ENCODE data around the gene ATXN7L1. TPM values are rescaled to one million over a fixed set of nuclear protein-coding genes. Genes with fewer than 3 reads are reported as not detected.

Gene ATXN7L1
- total RNA-seq, 2 donors from 2014 or later, result 3.6 to 5.4 TPM

DNA sequence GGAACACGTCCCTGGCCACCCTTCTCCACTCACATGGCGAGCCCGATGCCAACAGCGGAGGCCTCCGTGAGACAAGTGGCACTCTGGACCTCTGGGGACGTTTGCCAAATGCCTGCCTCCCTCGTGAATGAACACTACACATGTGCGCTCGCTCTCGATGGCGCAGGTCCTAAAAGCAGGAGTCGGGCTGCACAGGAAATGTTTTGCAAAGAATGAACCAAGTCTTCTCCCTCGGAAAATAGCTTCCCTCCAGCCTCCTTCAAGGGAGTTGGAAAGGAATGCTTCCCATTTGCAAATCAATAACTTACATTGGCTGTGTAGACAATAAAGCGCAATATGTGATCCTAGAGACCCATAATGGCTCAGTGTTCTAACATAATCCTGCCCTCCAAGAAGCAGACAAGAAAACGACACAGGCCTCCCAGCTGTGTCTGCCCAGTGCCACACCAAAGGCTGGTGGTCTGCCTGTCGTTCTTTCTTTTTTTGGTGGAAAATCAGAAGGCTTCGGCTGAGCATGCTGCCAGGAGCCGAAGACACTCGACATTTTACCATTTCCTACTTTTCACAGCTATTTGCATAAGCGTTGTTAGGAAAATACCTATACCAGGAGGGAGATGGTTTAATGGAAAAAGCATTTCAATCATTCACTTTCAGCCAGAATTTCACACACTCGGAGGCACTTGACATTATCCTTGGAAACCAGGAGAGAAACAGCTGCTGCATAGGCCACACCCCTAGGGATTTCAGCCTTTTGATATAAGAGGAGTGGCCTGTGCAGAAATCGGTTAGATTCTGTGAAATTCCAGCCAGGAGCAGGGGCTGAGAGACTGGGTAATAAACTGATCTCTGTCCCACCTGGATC is 38.4 kb downstream of the ATXN7L1 start:
- ATAC-seq, result no peak
- Mint-ChIP-seq H3K4me1 (ENCODE audit: low read depth in 2 of 2) (peaks cover 5 to 33% of the 10 kb centered on the region in 2 donors), H3K36me3 (no peaks in the 10 kb centered on the region), H3K9me3 (no peaks in the 10 kb centered on the region), H3K27me3 (no peaks in the 10 kb centered on the region), H3K27ac (no peak overlapping the region), H3K4me3 (no peak overlapping the region)
- no peak for DNase-seq (ENCODE audit: low spot score)

DNA sequence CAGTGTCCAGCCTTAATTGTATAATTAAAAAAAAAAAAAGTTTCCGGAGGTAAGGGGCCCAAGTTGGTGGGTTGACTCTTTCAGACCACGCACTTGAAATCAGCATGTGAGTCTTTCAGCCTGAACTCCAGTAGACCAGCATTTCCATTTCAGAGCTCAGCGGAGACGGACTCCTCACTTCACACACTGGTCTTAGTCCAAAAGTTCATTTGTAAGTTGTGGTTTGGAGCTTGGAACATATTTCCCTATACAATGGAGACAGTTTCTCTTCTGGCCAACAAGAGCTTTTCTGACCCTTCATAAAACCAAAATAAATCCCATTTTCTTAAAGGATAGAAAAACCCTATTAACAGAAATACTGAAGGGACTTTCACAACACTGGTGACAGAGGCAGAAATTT is 41.0 kb downstream of the ATXN7L1 start:
- Mint-ChIP-seq H3K4me3 (no peak overlapping the region), H3K27ac (no peak overlapping the region), H3K4me1 (ENCODE audit: low read depth in 2 of 2) (peaks cover 12 to 33% of the 10 kb centered on the region in 2 donors), H3K27me3 (no peaks in the 10 kb centered on the region), H3K9me3 (no peaks in the 10 kb centered on the region), H3K36me3 (no peaks in the 10 kb centered on the region)
- DNase-seq (ENCODE audit: low spot score) (no peak), ATAC-seq (no peak)

DNA sequence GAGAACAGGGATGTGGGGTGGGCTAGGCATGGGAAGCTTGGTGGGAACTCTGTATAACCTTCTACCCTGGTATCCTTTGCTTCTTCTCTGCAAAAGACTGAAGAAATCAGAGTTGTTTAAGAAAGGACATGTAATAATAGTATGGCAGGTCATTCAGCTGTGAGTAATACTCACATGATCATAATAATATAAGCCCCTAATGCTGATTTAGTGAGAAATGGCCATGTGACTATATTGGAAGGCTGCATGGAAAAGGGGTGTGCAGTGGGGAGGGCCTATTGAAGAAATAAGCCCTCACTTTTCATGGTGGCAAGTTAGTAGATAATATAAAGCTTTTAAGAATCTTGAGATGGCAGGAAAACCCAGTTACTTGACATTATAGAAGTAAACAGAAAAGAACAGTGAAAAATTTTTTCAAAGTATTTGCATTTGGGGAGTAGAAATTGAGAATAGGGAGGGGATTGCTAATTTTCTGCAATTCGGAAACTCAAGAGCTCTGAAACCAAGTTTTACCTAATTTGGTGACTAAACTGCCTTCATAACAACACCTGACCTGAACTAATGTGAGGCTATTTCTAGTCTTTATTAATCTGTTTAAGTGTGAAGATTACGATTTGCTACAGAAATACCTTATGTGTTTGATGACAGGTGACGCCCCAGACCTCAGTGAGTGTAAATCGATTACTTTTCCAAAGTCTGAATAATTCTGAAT is 44.4 kb downstream of the ATXN7L1 start:
- Mint-ChIP-seq H3K9me3 (no peaks in the 10 kb centered on the region), H3K27me3 (no peaks in the 10 kb centered on the region), H3K27ac (no peak overlapping the region), H3K4me3 (no peak overlapping the region), H3K4me1 (ENCODE audit: low read depth in 2 of 2) (peaks cover 12 to 16% of the 10 kb centered on the region in 2 donors), H3K36me3 (no peaks in the 10 kb centered on the region)
- no peak for DNase-seq (ENCODE audit: low spot score)
- no peak for ATAC-seq

DNA sequence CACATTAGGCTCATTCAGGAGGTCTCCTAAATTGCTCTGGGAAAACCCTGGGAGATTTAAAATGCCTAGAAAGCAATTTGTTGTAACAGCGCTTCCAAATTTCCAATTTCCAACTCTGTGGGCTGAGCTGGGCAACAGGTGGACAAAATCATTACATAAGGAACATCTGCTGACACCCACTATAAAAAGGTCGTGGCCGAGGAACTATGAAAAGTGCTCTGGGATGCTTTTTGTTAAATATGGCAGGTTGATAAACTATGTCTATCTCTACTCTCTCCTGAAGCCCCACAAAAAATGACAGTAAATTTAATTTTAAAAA is 45.1 kb downstream of the ATXN7L1 start:
- Mint-ChIP-seq H3K4me1 (ENCODE audit: low read depth in 2 of 2) (peaks cover 12 to 15% of the 10 kb centered on the region in 2 donors), H3K36me3 (no peaks in the 10 kb centered on the region), H3K4me3 (no peak overlapping the region), H3K9me3 (no peaks in the 10 kb centered on the region), H3K27ac (no peak overlapping the region), H3K27me3 (no peaks in the 10 kb centered on the region)
- no peak for ATAC-seq
- no peak for DNase-seq (ENCODE audit: low spot score)

DNA sequence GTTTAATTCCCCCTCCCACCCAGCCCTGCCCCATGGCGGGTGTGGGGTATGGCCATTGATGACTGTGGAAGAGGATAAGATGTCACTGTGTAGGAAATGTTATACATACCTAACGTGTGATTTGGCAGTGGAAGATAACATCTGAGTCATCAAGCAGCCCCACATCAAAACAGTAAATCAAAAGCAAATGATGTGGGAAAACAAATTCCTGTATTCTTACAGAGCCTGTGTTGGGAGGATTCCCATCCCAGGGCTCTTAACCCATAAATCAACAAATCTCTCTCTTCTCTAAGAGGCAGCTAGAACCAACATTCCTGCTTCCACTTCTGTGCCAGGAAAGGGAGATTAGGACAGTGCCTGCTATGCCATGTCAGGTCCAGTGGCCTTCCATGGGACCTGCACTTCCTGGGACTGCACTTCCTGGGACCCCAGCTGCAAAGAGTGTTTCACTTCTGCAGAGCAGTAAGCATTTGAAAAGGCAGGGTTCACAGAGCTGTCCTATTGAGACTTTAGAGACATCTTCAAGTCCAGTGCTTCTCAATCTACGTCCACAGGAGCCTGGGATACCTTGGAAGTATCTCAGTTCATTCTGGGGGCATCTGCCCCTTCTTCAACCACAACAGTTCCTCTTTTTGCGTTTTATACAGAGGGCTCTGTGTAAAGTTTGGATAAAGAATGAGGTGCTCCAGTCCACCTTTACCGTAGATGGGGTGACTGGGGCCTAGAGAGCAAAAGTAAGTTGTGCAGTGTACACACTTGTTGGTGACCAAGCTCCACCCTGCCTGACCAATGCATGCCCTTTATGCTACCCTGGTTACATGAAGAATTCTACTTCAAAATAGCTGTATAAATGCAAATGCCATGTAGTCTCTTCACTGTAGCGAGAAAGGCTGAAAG is 45.7 kb downstream of the ATXN7L1 start:
- Mint-ChIP-seq H3K27me3 (no peaks in the 10 kb centered on the region), H3K36me3 (no peaks in the 10 kb centered on the region), H3K4me3 (no peak overlapping the region), H3K4me1 (ENCODE audit: low read depth in 2 of 2) (peaks cover 12% of the 10 kb centered on the region in 2 donors), H3K27ac (no peak overlapping the region), H3K9me3 (no peaks in the 10 kb centered on the region)
- DNase-seq (ENCODE audit: low spot score) (no peak), ATAC-seq (no peak)

DNA sequence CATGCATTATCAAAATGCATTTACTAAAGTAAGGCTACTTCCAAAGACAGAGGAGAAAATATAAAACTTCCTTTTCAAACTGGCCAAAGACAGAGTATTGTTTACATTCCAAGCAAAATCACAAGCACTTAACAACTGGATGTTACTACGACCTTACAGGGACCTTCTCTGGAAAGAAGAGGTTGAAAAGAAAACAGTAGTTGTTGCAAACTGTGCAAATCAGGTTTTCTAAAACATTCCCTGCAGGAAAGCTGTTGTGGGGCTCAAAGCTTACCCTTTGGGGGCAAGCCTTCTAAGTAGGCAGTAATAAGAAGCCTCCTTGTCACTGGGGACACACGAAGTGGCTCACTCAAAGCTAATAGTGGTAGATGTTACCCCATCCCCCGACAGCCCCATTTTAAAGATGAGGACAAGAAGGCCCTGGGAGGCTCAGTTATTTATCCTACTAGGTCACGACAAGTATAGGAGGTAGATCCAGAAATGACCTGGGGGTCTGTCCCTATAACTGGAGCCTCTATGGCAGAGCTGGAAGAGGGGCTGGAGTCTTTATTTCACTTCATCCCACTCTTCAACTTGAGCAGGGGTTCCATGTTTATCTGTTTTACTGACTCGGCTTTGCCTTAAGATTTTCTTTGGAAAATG is 46.6 kb downstream of the ATXN7L1 start:
- ATAC-seq, result no peak
- H3K9me3 Mint-ChIP-seq, result no peaks in the 10 kb centered on the region

DNA sequence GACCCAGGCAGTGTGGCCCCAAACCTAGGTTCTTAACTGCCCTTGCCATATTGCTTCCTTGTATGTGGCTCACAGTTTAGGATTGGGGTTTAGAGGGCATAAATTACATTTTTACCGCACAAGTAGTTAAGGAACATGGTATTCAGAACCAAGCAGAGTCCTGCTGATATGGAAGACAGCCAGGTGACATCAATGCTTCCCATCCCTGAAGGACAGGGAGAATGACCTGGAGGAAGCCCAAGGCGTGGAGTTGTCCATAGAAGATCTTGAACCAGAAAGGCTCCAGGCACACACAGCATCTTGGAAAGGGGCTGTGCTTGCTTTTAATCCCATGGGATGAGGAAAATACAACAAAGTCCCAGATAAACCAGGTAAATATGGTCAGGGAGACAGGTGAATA is 48.3 kb downstream of the ATXN7L1 start:
- ATAC-seq (no peak), DNase-seq (ENCODE audit: low spot score) (no peak)
- peaks cover 7% of the 10 kb centered on the region for H3K36me3 Mint-ChIP-seq
- H3K27ac Mint-ChIP-seq, result no peak overlapping the region
- H3K4me3 Mint-ChIP-seq, result no peak overlapping the region
- peaks cover 4% of the 10 kb centered on the region for H3K9me3 Mint-ChIP-seq
- H3K27me3 Mint-ChIP-seq, result no peaks in the 10 kb centered on the region
- H3K4me1 Mint-ChIP-seq (ENCODE audit: low read depth in 2 of 2), result peaks cover 13 to 15% of the 10 kb centered on the region in 2 donors

More for the DNA sequence above, 46.6 kb downstream of the ATXN7L1 start:
- H3K27me3 Mint-ChIP-seq, result no peaks in the 10 kb centered on the region
- H3K36me3 Mint-ChIP-seq, result no peaks in the 10 kb centered on the region
- DNase-seq (ENCODE audit: low spot score), result no peak
- no peak overlapping the region for H3K27ac Mint-ChIP-seq
- H3K4me3 Mint-ChIP-seq, result no peak overlapping the region
- H3K4me1 Mint-ChIP-seq (ENCODE audit: low read depth in 2 of 2), result peaks cover 12% of the 10 kb centered on the region in 2 donors

DNA sequence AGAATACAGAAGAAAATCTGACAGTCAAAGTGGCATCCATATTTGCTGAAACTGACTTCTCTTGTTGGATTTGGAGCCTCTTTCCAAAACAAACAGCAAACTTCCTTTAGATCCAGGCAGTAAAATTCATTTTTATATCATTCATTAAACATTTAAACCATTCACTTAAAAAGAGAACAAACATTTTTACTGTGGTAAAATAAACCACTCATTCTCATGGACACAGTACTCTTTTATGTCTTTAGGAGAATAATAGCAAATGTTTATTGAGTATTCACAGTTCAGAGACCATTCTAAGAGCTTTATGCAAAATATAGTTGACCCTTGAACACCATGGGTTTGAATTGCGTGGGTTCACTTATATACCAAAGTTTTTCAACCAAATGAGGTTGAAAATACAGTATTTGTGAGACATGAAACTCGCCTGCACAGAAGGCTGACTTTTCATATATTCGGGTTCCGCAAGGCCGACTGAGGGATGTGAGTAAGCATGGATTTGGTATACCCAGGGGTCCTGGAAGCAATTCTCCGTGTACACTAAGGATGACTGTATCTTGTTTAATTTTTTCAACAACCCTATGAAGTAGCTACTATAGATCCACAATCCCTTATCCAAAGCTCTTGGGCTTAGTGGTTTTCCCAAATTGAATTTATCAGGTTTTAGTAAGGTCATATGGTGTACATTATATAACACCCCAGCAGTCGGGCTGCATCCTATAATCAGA is 49.1 kb downstream of the ATXN7L1 start:
- H3K27ac Mint-ChIP-seq, result no peak overlapping the region
- DNase-seq (ENCODE audit: low spot score), result no peak
- ATAC-seq, result no peak
- peaks cover 7% of the 10 kb centered on the region for H3K36me3 Mint-ChIP-seq
- H3K27me3 Mint-ChIP-seq, result no peaks in the 10 kb centered on the region
- peaks cover 4% of the 10 kb centered on the region for H3K9me3 Mint-ChIP-seq
- H3K4me3 Mint-ChIP-seq, result no peak overlapping the region
- peaks cover 5 to 8% of the 10 kb centered on the region in 2 donors for H3K4me1 Mint-ChIP-seq (ENCODE audit: low read depth in 2 of 2)

DNA sequence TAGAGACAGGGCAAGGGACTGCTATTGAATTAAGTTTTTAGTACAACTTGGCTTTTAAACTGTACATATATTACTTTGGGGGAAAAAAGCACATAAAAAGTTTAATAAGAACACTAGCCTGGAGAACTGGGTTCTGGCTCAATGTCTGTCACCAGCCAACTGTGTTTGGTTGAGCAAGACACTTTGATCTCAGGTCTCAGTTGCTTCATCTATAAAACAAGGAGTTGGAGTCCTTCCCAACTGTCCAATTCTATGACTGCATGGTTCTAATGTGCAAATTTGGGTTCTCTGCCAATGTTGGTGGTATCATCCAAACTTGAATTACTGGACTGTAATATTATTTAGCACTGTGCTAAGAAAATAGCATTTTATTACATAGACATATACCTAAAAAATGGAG is 50.3 kb downstream of the ATXN7L1 start:
- peaks cover 5 to 15% of the 10 kb centered on the region in 2 donors for H3K4me1 Mint-ChIP-seq (ENCODE audit: low read depth in 2 of 2)
- H3K27me3 Mint-ChIP-seq, result no peaks in the 10 kb centered on the region
- peaks cover 4% of the 10 kb centered on the region for H3K9me3 Mint-ChIP-seq
- no peak overlapping the region for H3K27ac Mint-ChIP-seq
- ATAC-seq (no peak), DNase-seq (ENCODE audit: low spot score) (no peak)
- peaks cover 7% of the 10 kb centered on the region for H3K36me3 Mint-ChIP-seq
- no peak overlapping the region for H3K4me3 Mint-ChIP-seq

DNA sequence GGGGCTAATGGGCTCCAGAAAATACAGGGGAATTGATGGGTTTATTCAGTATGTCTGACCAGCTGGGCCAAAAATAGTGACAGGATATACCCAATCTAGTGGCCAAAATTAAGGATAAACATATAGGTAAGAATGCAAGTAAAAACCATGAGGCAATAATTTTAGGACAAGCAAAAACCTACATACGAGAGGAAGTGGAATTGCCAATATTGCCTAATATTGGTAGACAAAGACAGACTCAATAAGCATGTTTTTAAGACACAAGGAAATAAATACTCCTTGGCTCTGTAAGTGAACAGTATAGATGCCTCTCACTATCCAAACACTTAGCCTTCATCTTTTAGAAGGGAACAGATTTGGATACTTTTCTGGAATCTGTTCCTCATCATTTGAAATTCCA is 51.0 kb downstream of the ATXN7L1 start:
- Mint-ChIP-seq H3K27me3 (no peaks in the 10 kb centered on the region), H3K4me3 (no peak overlapping the region), H3K9me3 (peaks cover 4% of the 10 kb centered on the region), H3K36me3 (peaks cover 7% of the 10 kb centered on the region), H3K27ac (no peak overlapping the region), H3K4me1 (ENCODE audit: low read depth in 2 of 2) (peaks cover 8 to 22% of the 10 kb centered on the region in 2 donors)
- no peak for ATAC-seq
- no peak for DNase-seq (ENCODE audit: low spot score)

DNA sequence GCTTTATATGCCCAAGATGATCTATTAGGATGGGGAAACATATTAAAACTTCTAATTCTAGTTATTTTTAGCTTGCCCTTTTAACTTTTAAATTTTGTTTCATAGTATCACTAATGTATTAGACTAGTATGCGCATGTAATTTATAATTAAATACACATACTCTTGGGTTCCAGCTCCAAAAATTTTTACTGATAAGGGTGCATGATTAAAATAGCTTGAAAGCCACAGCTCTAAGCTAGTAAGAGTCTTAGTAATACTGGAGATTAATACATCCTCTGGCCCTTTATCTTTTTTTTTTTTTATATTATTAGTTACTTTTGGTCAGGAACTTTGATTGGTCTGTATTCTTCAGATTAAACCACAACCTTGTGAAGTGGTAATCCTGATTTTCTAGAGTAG is 53.6 kb downstream of the ATXN7L1 start:
- peaks cover 13 to 29% of the 10 kb centered on the region in 2 donors for H3K4me1 Mint-ChIP-seq (ENCODE audit: low read depth in 2 of 2)
- H3K9me3 Mint-ChIP-seq, result peaks cover 4% of the 10 kb centered on the region
- ATAC-seq (no peak), DNase-seq (ENCODE audit: low spot score) (no peak)
- peaks cover 7% of the 10 kb centered on the region for H3K36me3 Mint-ChIP-seq
- H3K27ac Mint-ChIP-seq, result no peak overlapping the region
- no peaks in the 10 kb centered on the region for H3K27me3 Mint-ChIP-seq
- no peak overlapping the region for H3K4me3 Mint-ChIP-seq

DNA sequence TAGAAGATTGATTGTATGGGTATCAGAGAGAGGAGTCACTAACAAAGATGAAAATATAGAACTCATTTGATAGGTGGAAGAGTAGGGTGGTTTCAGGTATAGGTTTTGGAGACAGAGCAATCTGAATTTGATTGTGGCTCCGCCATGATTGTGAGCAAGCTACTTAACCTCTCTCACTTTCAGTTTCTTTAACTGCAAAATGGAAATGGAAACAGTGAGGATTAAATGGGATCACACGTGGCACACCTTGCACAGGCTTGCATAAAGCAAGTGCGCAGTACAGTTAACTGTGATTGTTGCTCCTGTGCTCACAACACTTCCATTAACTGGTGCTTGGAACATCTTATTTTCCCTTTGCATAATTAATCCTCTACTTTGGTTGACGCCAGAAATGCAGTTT is 54.9 kb downstream of the ATXN7L1 start:
- H3K27me3 Mint-ChIP-seq, result no peaks in the 10 kb centered on the region
- peaks cover 13 to 29% of the 10 kb centered on the region in 2 donors for H3K4me1 Mint-ChIP-seq (ENCODE audit: low read depth in 2 of 2)
- H3K9me3 Mint-ChIP-seq, result peaks cover 4% of the 10 kb centered on the region
- DNase-seq (ENCODE audit: low spot score) (no peak), ATAC-seq (no peak)
- peaks cover 7% of the 10 kb centered on the region for H3K36me3 Mint-ChIP-seq
- no peak overlapping the region for H3K4me3 Mint-ChIP-seq
- no peak overlapping the region for H3K27ac Mint-ChIP-seq

Measured in natural killer cell treated with Interleukin-12 subunit alpha and Interleukin-12 subunit beta and Interleukin-15 and Interleukin-18, amount 100 ng/mL, for 72 hours (primary cell).